Ureter (tissue), 1 donor: Measurements from ENCODE around the gene PCDHB8. TPM values are rescaled to one million over a fixed set of nuclear protein-coding genes. Genes with fewer than 3 reads are reported as not detected.
"Not testable (repeated sequence)": the region's sequence is repeated elsewhere in the genome, so short reads cannot be mapped to it uniquely, and the experiment has no call there.

Source experiments
- DNase-seq: peaks from one replicate; pipeline ENCODE4 v3.0.0-alpha.2; 2020; ENCODE audit warnings: low spot score
- total RNA-seq: library from RNA; stranded (reverse); gene quantifications from one replicate; pipeline ENCODE4 v1.2.4, GENCODE V29; 2023
- donor health status: DM: yes; HTN: yes; CAD: no.

PCDHB8 gene
- 1.7 TPM for total RNA-seq

- DNase-seq: not testable (repeated sequence)
Measured at GRCh38 chr5:141177577-141178191, at the start of gene PCDHB8. Gene PCDHB8, plus strand, starts transcription at chr5:141177790. Its CDS starts 245 bp downstream, at chr5:141178035.

- DNase-seq: no peak
Measured at GRCh38 chr5:141135030-141135717, 42.4 kb upstream of the PCDHB8 start, which contains the start of gene PCDHB5. Gene PCDHB5, plus strand, starts transcription at chr5:141135206. Its CDS starts 229 bp downstream, at chr5:141135435.

GRCh38 chr5:141135718-141136266 is 41.8 kb upstream of the PCDHB8 start:
- no peak for DNase-seq

GRCh38 chr5:141137346-141137745 is 40.2 kb upstream of the PCDHB8 start:
- not testable (repeated sequence) for DNase-seq

- no peak for DNase-seq
Measured at GRCh38 chr5:141149812-141150211, 27.8 kb upstream of the PCDHB8 start, which contains the start of gene PCDHB6. Gene PCDHB6, plus strand, starts transcription at chr5:141150057. Its CDS starts 201 bp downstream, at chr5:141150258.

GRCh38 chr5:141150224-141150992 is 27.2 kb upstream of the PCDHB8 start:
- DNase-seq: no peak

GRCh38 chr5:141150993-141151325 is 26.6 kb upstream of the PCDHB8 start:
- DNase-seq: no peak

- not testable (repeated sequence) for DNase-seq
Measured at GRCh38 chr5:141151632-141152031, 26.0 kb upstream of the PCDHB8 start.

- DNase-seq: not testable (repeated sequence)
Measured at GRCh38 chr5:141152096-141152495, 25.5 kb upstream of the PCDHB8 start.

- DNase-seq: no peak
Measured at GRCh38 chr5:141155540-141156374, 21.8 kb upstream of the PCDHB8 start.

GRCh38 chr5:141157356-141157755 is 20.2 kb upstream of the PCDHB8 start:
- DNase-seq: not testable (repeated sequence)

- DNase-seq: not testable (repeated sequence)
Measured at GRCh38 chr5:141157901-141158300, 19.7 kb upstream of the PCDHB8 start.

GRCh38 chr5:141172381-141173204 is 5.0 kb upstream of the PCDHB8 start, which contains the start of gene PCDHB7:
Gene PCDHB7, plus strand, starts transcription at chr5:141172644. Its CDS starts 192 bp downstream, at chr5:141172836.
- DNase-seq: no peak

- not testable (repeated sequence) for DNase-seq
Measured at GRCh38 chr5:141174291-141175104, 3.1 kb upstream of the PCDHB8 start.

- no peak for DNase-seq
Measured at GRCh38 chr5:141175933-141176332, 1.7 kb upstream of the PCDHB8 start.

- DNase-seq: not testable (repeated sequence)
Measured at GRCh38 chr5:141179371-141179770, 1.8 kb downstream of the PCDHB8 start.

- not testable (repeated sequence) for DNase-seq
Measured at GRCh38 chr5:141179876-141180275, 2.3 kb downstream of the PCDHB8 start.

GRCh38 chr5:141180313-141180712 is 2.7 kb downstream of the PCDHB8 start:
- no peak for DNase-seq

- no peak for DNase-seq
Measured at GRCh38 chr5:141182248-141182647, 4.7 kb downstream of the PCDHB8 start, which contains the start of gene PCDHB16. Gene PCDHB16, plus strand, starts transcription at chr5:141182387. Its CDS starts 173 bp downstream, at chr5:141182560.
